H1 (cell line): ENCODE measurements around the gene CTSH. TPM values are rescaled to one million over a fixed set of nuclear protein-coding genes. Genes with fewer than 3 reads are reported as not detected.

Source experiments
- EP300 ChIP-seq, 2 experiments: IDR thresholded peaks; 1 replicate in 1 of 2; 2 replicates in 1 of 2; pipeline ENCODE4 v1.6.1; 2011 to 2012; ENCODE audit warnings: low read depth in 2 of 2, low read length in 2 of 2, mild to moderate bottlenecking in 2 of 2, borderline replicate concordance in 1 of 2, inconsistent platforms in 1 of 2, moderate library complexity in 1 of 2
- HDAC6 ChIP-seq: IDR thresholded peaks from one replicate; pipeline ENCODE4 v1.7.1; 2012; ENCODE audit warnings: low read depth, mild to moderate bottlenecking, inconsistent platforms, low read length, moderate library complexity
- KDM4A ChIP-seq: IDR thresholded peaks from one replicate; pipeline ENCODE4 v1.7.1; 2012; ENCODE audit warnings: low read depth, mild to moderate bottlenecking, moderate library complexity, low read length, inconsistent platforms; ENCODE audit not compliant: severe bottlenecking
- POLR2AphosphoS5 ChIP-seq: IDR thresholded peaks from 2 replicates; pipeline ENCODE4 v1.6.1; 2011; ENCODE audit warnings: low read depth, low read length
- RNF2 ChIP-seq: fragments of 200-900, 300-1000 bp; sonication (generic); IDR thresholded peaks from 2 replicates; pipeline ENCODE4 v1.7.1; 2016; ENCODE audit warnings: borderline replicate concordance, low read depth, mild to moderate bottlenecking, antibody characterized with exemption, low read length; ENCODE audit not compliant: poor library complexity, severe bottlenecking; ENCODE audit errors: missing control alignments
- polyA plus RNA-seq, 7 experiments: library from polyadenylated mRNA; depleted of rRNA in 3 of 7; stranded (reverse) in 5 of 7; unstranded in 2 of 7; fragments of >200 nt in 5 of 7; fragments of 200-250 nt in 2 of 7; gene quantifications; 1 replicate in 5 of 7; 2 replicates in 1 of 7; 4 replicates in 1 of 7; pipeline versions ENCODE4 v1.2.1 to v1.2.3, GENCODE V29; 2011 to 2013; ENCODE audit warnings: missing spikeins in 2 of 7, mixed read lengths in 2 of 7
- total RNA-seq: library from RNA; stranded (reverse); fragmentation: NEBNext Ultra II Directional; extraction: Animal tissue kit (Norgen Biotek cat#: 25700); gene quantifications from 2 replicates; pipeline ENCODE4 v1.2.1, GENCODE V29; 2021
- TF ChIP-seq, protein P1 (sequence below): IDR thresholded peaks from 2 replicates; pipeline ENCODE4 v1.6.1; 2012; ENCODE audit warnings: low read length, inconsistent platforms

The CTSH gene
- total and polyA plus RNA-seq, 2 of the 8 experiments (the other 6 are each of a cell fraction or from before 2014, with no cell fraction given): 34.0 to 36.8 TPM

DNA sequence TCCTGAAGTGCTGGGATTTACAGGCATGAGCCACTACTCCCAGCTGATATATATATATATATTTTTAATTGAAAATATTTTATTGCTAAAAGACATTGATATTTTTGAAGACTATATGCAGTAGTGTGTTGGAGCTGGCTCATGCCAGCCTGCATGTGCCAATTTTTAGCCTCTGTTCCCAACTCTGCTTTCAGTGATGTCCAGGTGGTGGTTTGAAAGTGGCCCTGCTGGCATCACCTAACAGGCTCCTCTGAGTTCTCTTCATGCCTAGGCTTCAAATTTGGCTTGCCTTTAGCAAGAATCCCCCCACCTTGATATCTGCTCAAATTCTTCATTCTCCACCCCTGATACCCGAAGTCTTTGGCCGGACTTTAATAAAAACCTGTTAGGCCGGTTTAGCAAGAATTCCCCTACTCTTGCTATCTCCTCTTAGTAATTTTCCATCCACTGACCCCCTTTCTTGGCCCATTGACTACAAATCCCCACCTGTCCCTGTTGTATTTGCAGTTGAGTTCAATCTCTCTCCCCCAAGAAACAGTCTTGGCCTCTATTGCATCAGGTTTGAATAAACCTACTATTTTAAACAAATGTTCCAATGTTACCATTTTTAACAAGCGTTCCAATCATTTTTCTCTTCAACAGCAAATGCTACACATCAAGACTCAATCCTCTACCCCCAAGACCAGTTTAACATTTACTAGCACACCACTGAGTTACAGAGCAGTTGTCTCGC, 23.9 kb upstream of the CTSH start (continued):
- no peak for TF ChIP-seq KDM4A
- TF ChIP-seq HDAC6: no peak
- TF ChIP-seq EP300 (IDR thresholded peaks at IDR 0.05; ENCODE audit: borderline replicate concordance in 1 of 2, low read depth in 2 of 2, low read length in 2 of 2): 0 out of 3 replicates have a peak, but pooled peaks of 1 of the 2 experiments have one; percentile 20
- TF ChIP-seq POLR2AphosphoS5: no peak
- TF ChIP-seq RNF2: no peak
- TF ChIP-seq, protein P1, sequence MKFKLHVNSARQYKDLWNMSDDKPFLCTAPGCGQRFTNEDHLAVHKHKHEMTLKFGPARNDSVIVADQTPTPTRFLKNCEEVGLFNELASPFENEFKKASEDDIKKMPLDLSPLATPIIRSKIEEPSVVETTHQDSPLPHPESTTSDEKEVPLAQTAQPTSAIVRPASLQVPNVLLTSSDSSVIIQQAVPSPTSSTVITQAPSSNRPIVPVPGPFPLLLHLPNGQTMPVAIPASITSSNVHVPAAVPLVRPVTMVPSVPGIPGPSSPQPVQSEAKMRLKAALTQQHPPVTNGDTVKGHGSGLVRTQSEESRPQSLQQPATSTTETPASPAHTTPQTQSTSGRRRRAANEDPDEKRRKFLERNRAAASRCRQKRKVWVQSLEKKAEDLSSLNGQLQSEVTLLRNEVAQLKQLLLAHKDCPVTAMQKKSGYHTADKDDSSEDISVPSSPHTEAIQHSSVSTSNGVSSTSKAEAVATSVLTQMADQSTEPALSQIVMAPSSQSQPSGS: no peak
